HepG2 (cell line): Measurements from ENCODE around the gene FAM161A. TPM values are rescaled to one million over a fixed set of nuclear protein-coding genes. Genes with fewer than 3 reads are reported as not detected.

Experiments
- EZH2 ChIP-seq: conservative IDR thresholded peaks from 2 replicates; pipeline ENCODE4 v1.6.1; 2012; ENCODE audit warnings: mild to moderate bottlenecking, low read depth, low read length, moderate library complexity
- FOXA3 ChIP-seq: IDR thresholded peaks from 2 replicates; pipeline ENCODE4 v1.6.1; 2016; ENCODE audit warnings: missing genetic modification reagents, missing compliant biosample characterization
- RARG ChIP-seq: sonication (generic); formaldehyde crosslinking; IDR thresholded peaks from 2 replicates; pipeline ENCODE4 v1.4.0; 2020; ENCODE audit warnings: low read depth, mild to moderate bottlenecking, missing genetic modification reagents
- TEAD2 ChIP-seq: sonication (generic); formaldehyde crosslinking; IDR thresholded peaks from 2 replicates; pipeline ENCODE4 v1.9.0; 2021; ENCODE audit warnings: missing genetic modification reagents
- TOPORS ChIP-seq: sonication (generic); formaldehyde crosslinking; IDR thresholded peaks from 2 replicates; pipeline ENCODE4 v1.8.0; 2023; ENCODE audit warnings: mild to moderate bottlenecking, missing genetic modification reagents
- ZBTB7B ChIP-seq: sonication (generic); formaldehyde crosslinking; IDR thresholded peaks from 2 replicates; pipeline ENCODE4 v1.4.0; 2020; ENCODE audit warnings: missing genetic modification reagents
- ZFP36L1 ChIP-seq: sonication (generic); formaldehyde crosslinking; IDR thresholded peaks from 2 replicates; pipeline ENCODE4 v1.8.0; 2022; ENCODE audit warnings: mild to moderate bottlenecking, missing genetic modification reagents, moderate library complexity
- ZNF124 ChIP-seq: sonication (generic); formaldehyde crosslinking; IDR thresholded peaks from 2 replicates; pipeline ENCODE4 v1.4.0; 2020; ENCODE audit warnings: missing genetic modification reagents
- ZSCAN9 ChIP-seq: IDR thresholded peaks from 2 replicates; pipeline ENCODE4 v1.6.1; 2016; ENCODE audit warnings: borderline replicate concordance
- polyA plus RNA-seq, 8 experiments: library from polyadenylated mRNA; depleted of rRNA in 3 of 8; stranded (reverse) in 7 of 8; unstranded in 1 of 8; fragments of >200 nt; fragmentation: Illumina TruSeq in 4 of 8; extraction: Trizol in 4 of 8; gene quantifications; 2 replicates each; pipeline versions ENCODE4 v1.2.1 to v1.2.3, GENCODE V29; 2011 to 2016; ENCODE audit warnings: low read depth in 4 of 8, missing spikeins in 1 of 8, mixed read lengths in 1 of 8; ENCODE audit not compliant: insufficient read depth in 1 of 8
- total RNA-seq, 5 experiments: library from RNA; depleted of rRNA; stranded (reverse); fragments of >200 nt; fragmentation: Illumina TruSeq; extraction: Trizol; gene quantifications; 2 replicates each; pipeline ENCODE4 v1.2.3, GENCODE V29; 2016; ENCODE audit warnings: low read depth in 1 of 5
- TF ChIP-seq, protein P1 (sequence below): sonication (generic); formaldehyde crosslinking; IDR thresholded peaks from 2 replicates; pipeline ENCODE4 v1.8.1; 2022; ENCODE audit warnings: low read depth, mild to moderate bottlenecking, missing genetic modification reagents
- TF ChIP-seq, protein P2 (sequence below): sonication (generic); formaldehyde crosslinking; IDR thresholded peaks from 2 replicates; pipeline ENCODE4 v1.4.0; 2020; ENCODE audit warnings: missing genetic modification reagents
- TF ChIP-seq, protein P3 (sequence below): sonication (generic); formaldehyde crosslinking; IDR thresholded peaks from 2 replicates; pipeline ENCODE4 v1.5.0; 2020; ENCODE audit warnings: missing genetic modification reagents
- TF ChIP-seq, protein P4 (sequence below): IDR thresholded peaks from 2 replicates; pipeline ENCODE4 v1.6.1; 2016; ENCODE audit warnings: low read depth, borderline replicate concordance
- TF ChIP-seq, protein P5 (sequence below): sonication (generic); formaldehyde crosslinking; IDR thresholded peaks from 2 replicates; pipeline ENCODE4 v1.8.1; 2022; ENCODE audit warnings: mild to moderate bottlenecking, missing genetic modification reagents

FAM161A gene
- total and polyA plus RNA-seq, 2 of the 13 experiments (the other 11 are each of a cell fraction or from before 2014, with no cell fraction given) = 2.7 to 3.4 TPM

DNA sequence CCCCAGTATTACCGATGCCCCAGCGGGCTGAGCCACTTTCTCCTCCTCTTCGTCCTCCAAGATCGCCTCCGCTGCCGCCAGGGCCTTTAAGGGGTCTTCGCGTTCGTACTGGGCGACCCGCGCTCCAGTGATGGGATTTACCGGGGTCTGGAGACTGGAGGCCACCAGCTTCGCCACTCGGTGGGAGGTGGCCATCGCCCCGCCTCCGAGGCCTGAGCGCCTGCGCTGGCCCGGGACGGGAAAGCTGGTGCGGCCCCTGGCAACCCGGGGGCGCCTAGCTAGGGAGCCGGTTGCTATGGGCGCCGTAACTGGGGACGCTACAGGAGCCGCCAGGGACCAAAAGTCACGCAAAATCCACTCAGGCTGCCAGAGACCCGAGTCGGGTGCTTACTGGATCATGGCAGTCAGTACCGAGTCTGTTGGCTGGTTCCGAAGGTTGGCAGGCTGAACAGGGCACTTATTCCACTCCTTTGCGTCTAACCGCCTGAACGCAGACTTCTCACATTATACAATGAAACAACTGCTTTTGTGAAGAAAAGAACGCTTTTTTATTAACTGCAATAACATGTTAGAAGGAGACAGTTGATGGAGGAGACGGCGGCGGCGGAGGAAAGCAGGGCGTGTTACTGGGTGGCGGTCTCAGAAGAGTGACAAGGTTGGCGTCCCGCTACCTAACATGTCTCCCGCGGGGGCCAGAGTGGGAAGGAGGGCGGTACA lies at the start of gene FAM161A (continued):
- TF ChIP-seq, protein P1, sequence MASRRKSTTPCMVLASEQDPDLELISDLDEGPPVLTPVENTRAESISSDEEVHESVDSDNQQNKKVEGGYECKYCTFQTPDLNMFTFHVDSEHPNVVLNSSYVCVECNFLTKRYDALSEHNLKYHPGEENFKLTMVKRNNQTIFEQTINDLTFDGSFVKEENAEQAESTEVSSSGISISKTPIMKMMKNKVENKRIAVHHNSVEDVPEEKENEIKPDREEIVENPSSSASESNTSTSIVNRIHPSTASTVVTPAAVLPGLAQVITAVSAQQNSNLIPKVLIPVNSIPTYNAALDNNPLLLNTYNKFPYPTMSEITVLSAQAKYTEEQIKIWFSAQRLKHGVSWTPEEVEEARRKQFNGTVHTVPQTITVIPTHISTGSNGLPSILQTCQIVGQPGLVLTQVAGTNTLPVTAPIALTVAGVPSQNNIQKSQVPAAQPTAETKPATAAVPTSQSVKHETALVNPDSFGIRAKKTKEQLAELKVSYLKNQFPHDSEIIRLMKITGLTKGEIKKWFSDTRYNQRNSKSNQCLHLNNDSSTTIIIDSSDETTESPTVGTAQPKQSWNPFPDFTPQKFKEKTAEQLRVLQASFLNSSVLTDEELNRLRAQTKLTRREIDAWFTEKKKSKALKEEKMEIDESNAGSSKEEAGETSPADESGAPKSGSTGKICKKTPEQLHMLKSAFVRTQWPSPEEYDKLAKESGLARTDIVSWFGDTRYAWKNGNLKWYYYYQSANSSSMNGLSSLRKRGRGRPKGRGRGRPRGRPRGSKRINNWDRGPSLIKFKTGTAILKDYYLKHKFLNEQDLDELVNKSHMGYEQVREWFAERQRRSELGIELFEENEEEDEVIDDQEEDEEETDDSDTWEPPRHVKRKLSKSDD = peak; percentile 43; the same call in 1 of the 2 replicates
- TF ChIP-seq, protein P2, sequence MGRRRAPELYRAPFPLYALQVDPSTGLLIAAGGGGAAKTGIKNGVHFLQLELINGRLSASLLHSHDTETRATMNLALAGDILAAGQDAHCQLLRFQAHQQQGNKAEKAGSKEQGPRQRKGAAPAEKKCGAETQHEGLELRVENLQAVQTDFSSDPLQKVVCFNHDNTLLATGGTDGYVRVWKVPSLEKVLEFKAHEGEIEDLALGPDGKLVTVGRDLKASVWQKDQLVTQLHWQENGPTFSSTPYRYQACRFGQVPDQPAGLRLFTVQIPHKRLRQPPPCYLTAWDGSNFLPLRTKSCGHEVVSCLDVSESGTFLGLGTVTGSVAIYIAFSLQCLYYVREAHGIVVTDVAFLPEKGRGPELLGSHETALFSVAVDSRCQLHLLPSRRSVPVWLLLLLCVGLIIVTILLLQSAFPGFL (CRISPR knock-in tag) = 0 out of 2 replicates have a peak, but pooled peaks have one; percentile 36
- TF ChIP-seq, protein P3, sequence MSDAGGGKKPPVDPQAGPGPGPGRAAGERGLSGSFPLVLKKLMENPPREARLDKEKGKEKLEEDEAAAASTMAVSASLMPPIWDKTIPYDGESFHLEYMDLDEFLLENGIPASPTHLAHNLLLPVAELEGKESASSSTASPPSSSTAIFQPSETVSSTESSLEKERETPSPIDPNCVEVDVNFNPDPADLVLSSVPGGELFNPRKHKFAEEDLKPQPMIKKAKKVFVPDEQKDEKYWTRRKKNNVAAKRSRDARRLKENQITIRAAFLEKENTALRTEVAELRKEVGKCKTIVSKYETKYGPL = peak; percentile 73; the same call in 1 of the 2 replicates
- TF ChIP-seq ZFP36L1 (CRISPR knock-in tag) (no peak), TEAD2 (CRISPR knock-in tag) (no peak), TOPORS (CRISPR knock-in tag) (peak; percentile 86; the same call in 1 of the 2 replicates), RARG (CRISPR knock-in tag) (no peak), ZNF124 (CRISPR knock-in tag) (peak; percentile 33; the same call in 1 of the 2 replicates), ZBTB7B (peak; percentile 79; the same call in 1 of the 2 replicates), EZH2 (no peak), FOXA3 (peak; percentile 20; the same call in 1 of the 2 replicates), ZSCAN9 (0 out of 2 replicates have a peak, but pooled peaks have one; percentile 18)
- TF ChIP-seq, protein P4, sequence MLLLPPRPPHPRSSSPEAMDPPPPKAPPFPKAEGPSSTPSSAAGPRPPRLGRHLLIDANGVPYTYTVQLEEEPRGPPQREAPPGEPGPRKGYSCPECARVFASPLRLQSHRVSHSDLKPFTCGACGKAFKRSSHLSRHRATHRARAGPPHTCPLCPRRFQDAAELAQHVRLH = peak; percentile 66; the same call in 1 of the 2 replicates
- TF ChIP-seq, protein P5, sequence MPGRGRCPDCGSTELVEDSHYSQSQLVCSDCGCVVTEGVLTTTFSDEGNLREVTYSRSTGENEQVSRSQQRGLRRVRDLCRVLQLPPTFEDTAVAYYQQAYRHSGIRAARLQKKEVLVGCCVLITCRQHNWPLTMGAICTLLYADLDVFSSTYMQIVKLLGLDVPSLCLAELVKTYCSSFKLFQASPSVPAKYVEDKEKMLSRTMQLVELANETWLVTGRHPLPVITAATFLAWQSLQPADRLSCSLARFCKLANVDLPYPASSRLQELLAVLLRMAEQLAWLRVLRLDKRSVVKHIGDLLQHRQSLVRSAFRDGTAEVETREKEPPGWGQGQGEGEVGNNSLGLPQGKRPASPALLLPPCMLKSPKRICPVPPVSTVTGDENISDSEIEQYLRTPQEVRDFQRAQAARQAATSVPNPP (CRISPR knock-in tag) = peak; percentile 92
- TF ChIP-seq, all 625 proteins: peak for 314
